GM12874 (cell line): ENCODE measurements around the gene ARFGAP3.

ENCODE experiments used
- TF ChIP-seq, protein P1 (sequence below): IDR thresholded peaks from 2 replicates; pipeline ENCODE4 v1.5.1; 2011; ENCODE audit warnings: low read depth, mild to moderate bottlenecking, control low read depth, low read length, moderate library complexity; ENCODE audit not compliant: insufficient read depth

The ARFGAP3 gene, protein sequence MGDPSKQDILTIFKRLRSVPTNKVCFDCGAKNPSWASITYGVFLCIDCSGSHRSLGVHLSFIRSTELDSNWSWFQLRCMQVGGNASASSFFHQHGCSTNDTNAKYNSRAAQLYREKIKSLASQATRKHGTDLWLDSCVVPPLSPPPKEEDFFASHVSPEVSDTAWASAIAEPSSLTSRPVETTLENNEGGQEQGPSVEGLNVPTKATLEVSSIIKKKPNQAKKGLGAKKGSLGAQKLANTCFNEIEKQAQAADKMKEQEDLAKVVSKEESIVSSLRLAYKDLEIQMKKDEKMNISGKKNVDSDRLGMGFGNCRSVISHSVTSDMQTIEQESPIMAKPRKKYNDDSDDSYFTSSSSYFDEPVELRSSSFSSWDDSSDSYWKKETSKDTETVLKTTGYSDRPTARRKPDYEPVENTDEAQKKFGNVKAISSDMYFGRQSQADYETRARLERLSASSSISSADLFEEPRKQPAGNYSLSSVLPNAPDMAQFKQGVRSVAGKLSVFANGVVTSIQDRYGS

DNA sequence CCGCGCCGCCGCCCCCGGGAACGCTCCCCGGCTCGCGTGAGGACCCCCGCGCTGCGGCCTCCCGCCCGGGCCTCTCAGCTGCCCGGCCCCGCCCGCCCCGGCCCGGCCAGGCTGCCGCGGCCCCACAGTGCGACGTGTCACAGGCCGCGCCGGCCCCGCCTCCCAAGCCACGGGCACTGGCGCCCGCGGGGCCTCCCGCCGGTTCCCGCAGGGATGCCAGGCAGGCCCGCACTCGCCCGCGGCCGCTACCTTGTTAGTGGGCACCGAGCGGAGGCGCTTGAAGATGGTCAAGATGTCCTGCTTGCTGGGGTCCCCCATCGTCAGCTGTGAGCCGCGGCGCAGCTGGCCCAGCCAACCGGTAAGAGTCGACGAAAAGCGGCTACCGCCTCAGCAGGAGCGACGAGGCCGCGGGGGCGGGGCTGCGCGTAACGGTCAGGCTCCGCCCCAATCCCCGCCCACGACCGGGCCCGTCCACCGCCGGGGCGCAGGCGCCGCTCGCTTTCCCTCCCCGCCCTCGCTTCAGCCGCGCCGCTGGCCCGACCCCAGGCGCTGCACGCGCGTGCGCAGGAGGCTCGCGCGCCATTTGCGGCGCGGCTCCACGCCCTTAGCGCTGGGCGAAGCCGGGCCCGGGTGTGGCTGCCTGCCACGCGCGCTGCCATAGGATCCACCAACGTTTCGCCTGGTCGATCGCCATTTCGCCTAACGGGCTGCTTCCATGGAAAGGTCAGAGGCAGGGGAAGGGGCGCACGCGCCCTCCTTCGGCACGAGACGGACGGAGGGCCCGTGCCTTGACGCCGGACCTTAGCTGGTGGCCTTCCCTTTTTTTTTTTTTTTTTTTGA is at the start of gene ARFGAP3:
Gene ARFGAP3, minus strand, starts transcription at position 409 of the 840 bp plus-strand sequence. Its CDS starts 91 bp downstream, at position 318.
- TF ChIP-seq, protein P1, sequence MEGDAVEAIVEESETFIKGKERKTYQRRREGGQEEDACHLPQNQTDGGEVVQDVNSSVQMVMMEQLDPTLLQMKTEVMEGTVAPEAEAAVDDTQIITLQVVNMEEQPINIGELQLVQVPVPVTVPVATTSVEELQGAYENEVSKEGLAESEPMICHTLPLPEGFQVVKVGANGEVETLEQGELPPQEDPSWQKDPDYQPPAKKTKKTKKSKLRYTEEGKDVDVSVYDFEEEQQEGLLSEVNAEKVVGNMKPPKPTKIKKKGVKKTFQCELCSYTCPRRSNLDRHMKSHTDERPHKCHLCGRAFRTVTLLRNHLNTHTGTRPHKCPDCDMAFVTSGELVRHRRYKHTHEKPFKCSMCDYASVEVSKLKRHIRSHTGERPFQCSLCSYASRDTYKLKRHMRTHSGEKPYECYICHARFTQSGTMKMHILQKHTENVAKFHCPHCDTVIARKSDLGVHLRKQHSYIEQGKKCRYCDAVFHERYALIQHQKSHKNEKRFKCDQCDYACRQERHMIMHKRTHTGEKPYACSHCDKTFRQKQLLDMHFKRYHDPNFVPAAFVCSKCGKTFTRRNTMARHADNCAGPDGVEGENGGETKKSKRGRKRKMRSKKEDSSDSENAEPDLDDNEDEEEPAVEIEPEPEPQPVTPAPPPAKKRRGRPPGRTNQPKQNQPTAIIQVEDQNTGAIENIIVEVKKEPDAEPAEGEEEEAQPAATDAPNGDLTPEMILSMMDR: no peak

DNA sequence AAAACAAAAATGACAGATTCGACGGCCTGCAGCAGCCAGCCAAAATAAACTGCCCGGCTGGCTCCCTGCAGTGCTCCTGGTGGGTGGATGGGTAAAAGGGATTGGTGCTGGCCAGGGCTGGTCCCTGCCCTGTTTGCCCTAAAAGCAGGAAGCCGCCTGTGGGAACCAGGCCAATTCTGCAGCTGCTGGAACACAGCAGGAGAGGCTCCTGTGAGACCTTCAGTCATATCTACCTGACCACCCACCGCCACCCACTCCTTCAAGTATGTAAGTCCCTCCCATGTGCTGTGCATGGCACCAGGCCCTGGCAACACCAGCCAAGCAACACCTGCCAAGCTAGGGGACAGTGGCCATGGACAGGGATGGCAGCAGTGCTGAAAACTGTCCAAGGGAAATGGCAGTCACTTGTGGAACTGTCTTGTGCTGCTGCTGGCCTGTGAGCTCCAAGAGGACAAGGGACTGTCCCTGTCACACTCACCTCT is 48.7 kb upstream of the ARFGAP3 start:
- TF ChIP-seq, protein P1: no peak

DNA sequence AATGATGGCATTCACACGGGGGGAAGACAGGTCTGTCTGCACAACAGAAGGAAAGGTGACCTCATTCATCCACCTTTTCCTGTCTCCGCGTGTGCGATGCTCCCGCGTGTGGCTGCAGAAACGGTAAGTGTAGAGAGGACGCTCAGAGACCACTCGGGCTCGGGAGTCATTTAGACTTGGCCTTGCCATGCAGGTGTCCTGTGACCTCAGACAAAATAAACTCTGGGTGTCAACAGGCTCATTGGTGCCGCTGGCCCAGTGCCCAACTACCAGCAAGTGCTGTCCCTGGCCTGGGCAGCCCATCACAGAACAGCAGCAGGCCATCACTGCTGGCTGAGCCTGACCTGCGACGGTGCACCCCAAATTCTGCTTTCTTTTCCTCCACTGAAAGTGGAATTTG is 48.1 kb upstream of the ARFGAP3 start:
- TF ChIP-seq, protein P1: no peak

DNA sequence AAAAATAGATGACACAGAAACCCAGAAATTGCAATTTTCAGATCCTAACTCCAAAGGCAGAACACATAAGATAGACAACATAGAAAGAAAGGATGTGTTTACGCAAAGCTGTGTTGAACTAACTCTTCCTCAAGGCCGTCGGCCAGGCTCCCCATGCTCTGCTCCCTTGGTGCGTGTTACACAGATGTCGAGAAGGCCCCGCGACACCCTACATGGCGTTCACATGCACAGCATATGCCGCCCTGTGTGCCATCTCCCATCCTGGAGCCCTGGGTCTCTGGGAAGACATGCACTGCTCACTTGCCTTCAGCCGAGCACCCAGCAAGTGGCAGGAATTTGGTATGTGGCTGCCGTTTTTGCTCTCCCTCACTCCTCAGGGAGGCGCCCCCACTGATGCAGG is 47.0 kb upstream of the ARFGAP3 start:
- TF ChIP-seq, protein P1: no peak

DNA sequence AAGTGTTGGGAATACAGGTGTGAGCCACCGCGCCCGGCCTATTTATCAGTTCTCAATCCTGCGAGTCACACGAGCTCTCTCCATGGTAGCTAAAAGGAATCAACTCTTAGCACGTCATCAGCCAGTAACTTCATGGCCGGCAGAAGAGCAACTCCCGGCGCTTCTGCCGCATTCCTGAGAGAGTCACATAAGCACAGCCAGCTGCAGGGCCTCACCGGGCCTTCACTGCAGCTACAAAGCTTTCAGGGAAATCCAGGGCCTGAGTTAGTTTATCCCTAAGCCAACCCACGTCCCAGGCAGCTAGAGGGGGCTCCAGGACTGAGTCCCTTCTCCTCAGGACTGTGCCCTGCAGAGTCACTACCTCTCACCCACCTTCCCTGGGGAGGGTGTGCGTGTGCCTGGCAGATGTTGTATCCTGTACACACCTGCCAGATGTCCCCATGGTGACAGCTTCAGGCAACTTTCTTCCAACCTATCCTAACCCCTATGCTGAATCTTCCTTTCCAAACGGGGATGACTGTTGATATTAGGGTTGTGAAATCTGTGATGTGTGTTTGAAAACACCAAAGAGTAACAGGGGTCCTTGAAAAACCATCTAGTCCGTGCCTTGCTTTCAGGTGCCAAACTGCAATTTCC is 45.9 kb upstream of the ARFGAP3 start:
- TF ChIP-seq, protein P1: no peak

DNA sequence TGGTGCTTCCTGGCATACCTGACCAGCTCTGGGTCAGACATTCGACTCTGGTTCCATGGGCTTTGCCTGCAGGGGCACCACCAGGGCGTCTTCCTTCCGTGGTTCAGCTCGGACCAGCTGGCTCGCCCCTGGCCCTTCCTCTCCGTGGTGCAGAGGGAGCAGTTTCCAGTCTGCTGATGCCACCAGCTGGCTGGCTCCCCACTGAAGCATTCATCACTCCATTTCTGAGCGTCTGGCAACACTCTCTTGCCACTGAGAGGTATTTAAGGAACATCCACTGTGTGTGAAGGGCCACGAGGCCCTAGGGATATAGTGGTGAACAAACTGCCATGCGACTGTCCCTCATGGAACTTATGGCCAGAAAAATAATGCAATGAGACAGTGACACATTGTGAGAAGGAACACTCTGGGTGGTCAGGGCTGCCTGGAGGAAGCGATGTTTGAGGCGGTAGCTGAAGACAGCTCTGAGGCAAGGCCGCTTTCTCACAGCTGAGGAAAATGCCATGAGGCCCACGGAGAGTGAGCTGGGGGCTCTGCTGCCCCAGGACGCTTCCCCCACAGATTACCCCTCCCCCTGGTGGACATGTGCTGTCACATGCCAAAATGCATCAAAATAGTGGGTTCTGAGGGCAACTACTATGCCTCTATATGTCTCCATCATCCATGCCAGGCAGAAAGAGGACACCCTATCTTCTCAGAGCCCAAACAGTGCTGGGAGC is 44.9 kb upstream of the ARFGAP3 start:
- TF ChIP-seq, protein P1: peak; percentile 54
